Measurements from ENCODE around the gene PI16. TPM values are rescaled to one million over a fixed set of nuclear protein-coding genes. Genes with fewer than 3 reads are reported as not detected.

The PI16 gene
- polyA plus RNA-seq, 3 donors: 0.22 TPM; not detected in 2

DNA sequence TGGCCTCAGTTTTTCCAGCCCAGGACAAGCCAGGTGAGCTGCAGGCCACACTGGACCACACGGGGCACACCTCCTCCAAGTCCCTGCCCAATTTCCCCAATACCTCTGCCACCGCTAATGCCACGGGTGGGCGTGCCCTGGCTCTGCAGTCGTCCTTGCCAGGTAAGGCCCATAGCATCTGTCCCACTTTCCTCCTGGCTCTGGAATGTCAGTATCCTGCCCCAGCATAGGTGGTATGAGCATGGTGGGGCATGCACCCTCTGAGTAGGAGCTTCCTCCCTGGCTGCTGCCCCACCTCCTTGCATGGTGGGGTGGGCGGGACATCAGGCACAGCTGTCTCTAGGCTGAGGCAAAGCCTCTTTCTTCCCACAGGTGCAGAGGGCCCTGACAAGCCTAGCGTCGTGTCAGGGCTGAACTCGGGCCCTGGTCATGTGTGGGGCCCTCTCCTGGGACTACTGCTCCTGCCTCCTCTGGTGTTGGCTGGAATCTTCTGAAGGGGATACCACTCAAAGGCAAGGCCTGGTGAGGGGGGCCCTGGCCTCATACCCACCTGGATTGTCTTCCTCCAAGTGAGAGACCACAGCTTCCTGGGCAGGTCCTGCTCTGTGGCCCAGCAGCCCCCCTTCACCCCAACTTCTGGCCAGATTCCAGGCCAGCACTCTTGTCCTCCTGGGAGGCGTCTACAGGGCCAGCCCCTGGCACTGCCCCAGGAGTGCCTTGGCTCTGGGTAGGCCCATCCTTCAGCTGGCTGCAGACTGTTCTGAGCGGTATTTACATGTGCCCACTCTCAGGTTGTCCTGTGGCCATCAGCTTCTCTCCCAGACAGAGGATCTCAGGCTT is 9.1 kb downstream of the PI16 start:
- Histone ChIP-seq H3K9me3 (replicated peaks in 1 of 2; ENCODE audit: control insufficient read depth in 1 of 2, insufficient read depth in 1 of 2, low read length in 2 of 2) (no peaks in the 10 kb centered on the region), H3K79me2 (ENCODE audit: insufficient read depth, low read length) (no peaks in the 10 kb centered on the region), H3K27ac (ENCODE audit: low read depth in 1 of 2, low read length in 2 of 2) (peak overlapping the region; percentile 24 to 51), H3K27me3 (ENCODE audit: control insufficient read depth in 2 of 2, insufficient read depth in 2 of 2, low read length in 2 of 2) (peaks cover 0 to 9% of the 10 kb centered on the region in 2 donors), H3K36me3 (replicated peaks in 1 of 2; ENCODE audit: control insufficient read depth in 1 of 2, insufficient read depth in 2 of 2, low read length in 2 of 2) (peaks cover 18% of the 10 kb centered on the region in 2 donors), H3K9ac (ENCODE audit: insufficient read depth, low read length, poor library complexity, severe bottlenecking) (no peak overlapping the region), H4K20me1 (ENCODE audit: insufficient read depth, low read length) (peaks cover 8% of the 10 kb centered on the region), H3K4me2 (replicated peaks; ENCODE audit: extremely low read depth, low read length, poor library complexity, severe bottlenecking) (no peak overlapping the region), H2AFZ (ENCODE audit: insufficient read depth, low read depth, low read length, poor library complexity, severe bottlenecking) (peak overlapping the region; percentile 62), H3K4me3 (replicated peaks in 1 of 3; ENCODE audit: low read depth in 2 of 3, low read length in 3 of 3) (no peak overlapping the region), H3K4me1 (ENCODE audit: control insufficient read depth in 1 of 2, insufficient read depth in 2 of 2, low read length in 2 of 2) (peaks cover 10 to 16% of the 10 kb centered on the region in 2 donors)
- Mint-ChIP-seq H3K36me3 (peaks cover 20 to 21% of the 10 kb centered on the region in 2 donors), H3K27me3 (ENCODE audit: low read depth in 3 of 3) (peaks cover 18 to 19% (median 19%) of the 10 kb centered on the region in 3 donors), H3K4me3 (peak overlapping the region in 1 of 2 donors; percentile 26), H3K9me3 (no peaks in the 10 kb centered on the region), H3K4me1 (peaks cover 22% of the 10 kb centered on the region), H3K27ac (peak overlapping the region; percentile 32 to 94 (median 90))
- 33% methylated on average over 7 of the region's 11 CpGs for WGBS (ENCODE audit: insufficient coverage)
- DNase-seq: no peak
- intact Hi-C loops (cut with micrococcal nuclease): loop anchor here (5.0 to 10.0 kb wide), 2 partner anchors 51 to 279 kb away; no protein-coding TSS in a partner anchor
- TF ChIP-seq, protein P1, sequence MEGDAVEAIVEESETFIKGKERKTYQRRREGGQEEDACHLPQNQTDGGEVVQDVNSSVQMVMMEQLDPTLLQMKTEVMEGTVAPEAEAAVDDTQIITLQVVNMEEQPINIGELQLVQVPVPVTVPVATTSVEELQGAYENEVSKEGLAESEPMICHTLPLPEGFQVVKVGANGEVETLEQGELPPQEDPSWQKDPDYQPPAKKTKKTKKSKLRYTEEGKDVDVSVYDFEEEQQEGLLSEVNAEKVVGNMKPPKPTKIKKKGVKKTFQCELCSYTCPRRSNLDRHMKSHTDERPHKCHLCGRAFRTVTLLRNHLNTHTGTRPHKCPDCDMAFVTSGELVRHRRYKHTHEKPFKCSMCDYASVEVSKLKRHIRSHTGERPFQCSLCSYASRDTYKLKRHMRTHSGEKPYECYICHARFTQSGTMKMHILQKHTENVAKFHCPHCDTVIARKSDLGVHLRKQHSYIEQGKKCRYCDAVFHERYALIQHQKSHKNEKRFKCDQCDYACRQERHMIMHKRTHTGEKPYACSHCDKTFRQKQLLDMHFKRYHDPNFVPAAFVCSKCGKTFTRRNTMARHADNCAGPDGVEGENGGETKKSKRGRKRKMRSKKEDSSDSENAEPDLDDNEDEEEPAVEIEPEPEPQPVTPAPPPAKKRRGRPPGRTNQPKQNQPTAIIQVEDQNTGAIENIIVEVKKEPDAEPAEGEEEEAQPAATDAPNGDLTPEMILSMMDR (IDR thresholded peaks at IDR 0.05): no peak

DNA sequence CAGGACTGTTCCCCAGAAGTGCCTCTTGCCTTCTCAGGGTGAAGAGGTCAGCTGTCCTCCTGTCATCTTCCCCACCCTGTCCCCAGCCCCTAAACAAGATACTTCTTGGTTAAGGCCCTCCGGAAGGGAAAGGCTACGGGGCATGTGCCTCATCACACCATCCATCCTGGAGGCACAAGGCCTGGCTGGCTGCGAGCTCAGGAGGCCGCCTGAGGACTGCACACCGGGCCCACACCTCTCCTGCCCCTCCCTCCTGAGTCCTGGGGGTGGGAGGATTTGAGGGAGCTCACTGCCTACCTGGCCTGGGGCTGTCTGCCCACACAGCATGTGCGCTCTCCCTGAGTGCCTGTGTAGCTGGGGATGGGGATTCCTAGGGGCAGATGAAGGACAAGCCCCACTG is 9.8 kb downstream of the PI16 start:
- Histone ChIP-seq H3K4me2 (replicated peaks; ENCODE audit: extremely low read depth, low read length, poor library complexity, severe bottlenecking) (no peak overlapping the region), H3K36me3 (replicated peaks in 1 of 2; ENCODE audit: control insufficient read depth in 1 of 2, insufficient read depth in 2 of 2, low read length in 2 of 2) (peaks cover 25% of the 10 kb centered on the region in 2 donors), H3K79me2 (ENCODE audit: insufficient read depth, low read length) (no peaks in the 10 kb centered on the region), H3K4me1 (ENCODE audit: control insufficient read depth in 1 of 2, insufficient read depth in 2 of 2, low read length in 2 of 2) (peaks cover 10 to 16% of the 10 kb centered on the region in 2 donors), H3K9ac (ENCODE audit: insufficient read depth, low read length, poor library complexity, severe bottlenecking) (no peak overlapping the region), H4K20me1 (ENCODE audit: insufficient read depth, low read length) (peaks cover 11% of the 10 kb centered on the region), H2AFZ (ENCODE audit: insufficient read depth, low read depth, low read length, poor library complexity, severe bottlenecking) (peak overlapping the region; percentile 62), H3K4me3 (replicated peaks in 1 of 3; ENCODE audit: low read depth in 2 of 3, low read length in 3 of 3) (no peak overlapping the region), H3K9me3 (replicated peaks in 1 of 2; ENCODE audit: control insufficient read depth in 1 of 2, insufficient read depth in 1 of 2, low read length in 2 of 2) (no peaks in the 10 kb centered on the region), H3K27ac (ENCODE audit: low read depth in 1 of 2, low read length in 2 of 2) (no peak overlapping the region), H3K27me3 (ENCODE audit: control insufficient read depth in 2 of 2, insufficient read depth in 2 of 2, low read length in 2 of 2) (peaks cover 0 to 9% of the 10 kb centered on the region in 2 donors)
- H3K27ac Mint-ChIP-seq: peak overlapping the region in 6 of 7 donors; percentile 71 to 94 (median 81)
- peaks cover 27 to 28% of the 10 kb centered on the region in 2 donors for H3K36me3 Mint-ChIP-seq
- H3K27me3 Mint-ChIP-seq (ENCODE audit: low read depth in 3 of 3): peaks cover 18 to 19% (median 19%) of the 10 kb centered on the region in 3 donors
- TF ChIP-seq, protein P1 (IDR thresholded peaks at IDR 0.05): no peak
- peaks cover 22% of the 10 kb centered on the region for H3K4me1 Mint-ChIP-seq
- 100% methylated on average over 1 of the region's 6 CpGs for WGBS (ENCODE audit: insufficient coverage)
- H3K9me3 Mint-ChIP-seq: no peaks in the 10 kb centered on the region
- intact Hi-C loops (cut with micrococcal nuclease): loop anchor here (5.0 to 10.0 kb wide), 2 partner anchors 50 to 278 kb away; no protein-coding TSS in a partner anchor
- no peak overlapping the region for H3K4me3 Mint-ChIP-seq
- DNase-seq: no peak

All from CD14-positive monocyte (primary cell).